ENCODE measurements around the gene LTBP1.

DNA sequence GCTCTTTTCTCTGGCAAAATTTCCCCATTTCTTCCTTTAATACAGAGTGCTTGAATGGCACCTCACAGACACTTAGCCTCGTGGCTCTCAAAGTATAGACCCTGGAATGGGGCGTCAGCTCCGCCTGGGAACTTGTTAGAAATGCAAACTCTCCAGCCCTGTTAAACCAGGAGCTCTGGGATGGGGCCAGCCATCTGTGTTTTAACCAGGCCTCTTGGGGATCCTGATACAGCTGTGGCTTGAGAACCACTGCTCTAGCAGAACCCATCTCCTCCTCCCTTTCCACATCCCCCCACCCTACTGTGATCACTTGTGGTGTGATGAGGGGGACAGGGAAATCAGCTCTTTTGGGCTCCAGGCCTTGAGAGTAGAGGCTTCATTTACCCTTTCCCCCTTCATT, 15.9 kb downstream of the LTBP1 start:
- TF ChIP-seq CTCF (IDR thresholded peaks at IDR 0.05; ENCODE audit: insufficient read depth, low read length) (no peak), REST (IDR thresholded peaks at IDR 0.05; ENCODE audit: insufficient replicate concordance, low read depth) (no peak), POLR2AphosphoS5 (IDR thresholded peaks at IDR 0.05; ENCODE audit: low read depth) (no peak)

Data from HL-60 (cell line).